Prostate gland (tissue), 2 donors: Measurements from ENCODE around the gene SERPINE2.

Source experiments
- CTCF ChIP-seq, 4 experiments: fragments of 200-600 bp in 2 of 4; fragments of 450-650 bp in 2 of 4; sonication (generic) in 2 of 4; IDR thresholded peaks; 1 replicate in 3 of 4; 2 replicates in 1 of 4; pipeline ENCODE4 v1.5.1; 2016 to 2019; ENCODE audit warnings: antibody characterized with exemption in 4 of 4, mild to moderate bottlenecking in 2 of 4, moderate library complexity in 2 of 4
- POLR2A ChIP-seq: fragments of 450-650 bp; IDR thresholded peaks from one replicate; pipeline ENCODE4 v1.6.1; 2016; ENCODE audit warnings: antibody characterized with exemption, mild to moderate bottlenecking

DNA sequence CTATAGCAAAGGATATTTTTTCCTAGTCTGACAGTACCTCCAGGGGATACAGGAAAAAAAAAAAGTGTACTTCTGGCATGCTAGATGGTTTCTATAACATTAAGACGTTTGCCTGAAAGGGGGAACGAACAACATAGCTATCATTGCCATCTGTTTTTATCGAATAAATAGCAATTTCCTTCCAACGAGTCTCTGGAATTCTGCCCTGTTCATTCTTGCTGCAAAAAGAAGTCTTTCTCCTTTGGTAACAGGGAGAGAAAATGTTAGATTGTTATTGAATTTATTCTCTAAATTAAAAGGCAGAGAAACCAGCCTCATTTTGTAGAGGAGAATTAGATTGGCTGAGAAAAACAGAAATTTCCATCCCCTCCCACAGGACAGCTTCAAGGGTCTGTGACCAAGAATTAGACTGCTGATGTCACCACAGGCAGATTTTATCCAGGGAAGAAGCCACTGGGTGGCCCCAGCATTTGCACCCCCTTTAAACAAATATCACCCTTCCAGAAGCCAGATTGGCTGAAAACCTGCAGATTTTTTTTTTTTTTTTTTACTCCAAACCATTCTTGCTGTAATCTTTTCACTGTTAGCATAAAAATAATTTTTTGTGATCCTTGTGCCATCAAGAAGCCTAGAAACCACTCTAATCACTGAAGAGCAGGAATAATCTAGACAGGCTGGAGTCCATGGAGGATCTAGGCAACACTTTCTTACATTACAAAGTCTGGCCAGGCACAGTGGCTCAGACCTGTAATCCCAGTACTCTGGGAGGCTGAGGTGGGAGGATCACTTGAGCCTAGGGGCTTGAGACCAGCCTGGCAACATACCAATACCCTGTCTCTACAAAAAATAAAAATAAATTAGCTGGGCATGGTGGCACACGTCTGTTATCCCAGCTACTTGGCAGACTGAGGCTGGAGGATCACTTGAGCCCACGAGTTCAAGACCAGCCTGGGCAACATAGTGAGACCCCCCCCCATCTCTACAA is 106.0 kb downstream of the SERPINE2 start:
- no peak for TF ChIP-seq CTCF (IDR thresholded peaks at IDR 0.05)
- no peak for TF ChIP-seq POLR2A
